Measurements from ENCODE around the gene HSPA8. TPM values are rescaled to one million over a fixed set of nuclear protein-coding genes. Genes with fewer than 3 reads are reported as not detected.
"Not testable (repeated sequence)": the region's sequence is repeated elsewhere in the genome, so short reads cannot be mapped to it uniquely, and the experiment has no call there.

Gene HSPA8
- total RNA-seq, 3 donors from 2014 or later (not counting 1 experiment from before 2014, with no cell fraction given) = 577 to 684 (median 633) TPM

- H3K27ac Mint-ChIP-seq = peak overlapping the region; percentile 91 to 92
- DNase-seq; intact Hi-C loops (cut with micrococcal nuclease); H3K36me3 ChIP-seq (ENCODE audit: control insufficient read depth, insufficient read depth, low read length); ATAC-seq; H3K9me3 Mint-ChIP-seq; H3K27me3 Mint-ChIP-seq (ENCODE audit: low read depth in 2 of 2); H3K27me3 ChIP-seq (ENCODE audit: control insufficient read depth, insufficient read depth, low read length); H3K4me3 Mint-ChIP-seq; H3K9me3 ChIP-seq (ENCODE audit: control insufficient read depth, insufficient read depth, low read length); H3K4me3 ChIP-seq (ENCODE audit: low read length); H3K27ac ChIP-seq (ENCODE audit: low read length); H3K36me3 Mint-ChIP-seq: not testable (repeated sequence)
- H3K4me1 Mint-ChIP-seq = peaks cover 14 to 19% of the 10 kb centered on the region in 2 donors
- H3K4me1 ChIP-seq (ENCODE audit: control insufficient read depth, insufficient read depth, low read length) = peaks cover 26% of the 10 kb centered on the region
- 97% methylated on average over 10 of the region's 10 CpGs for WGBS (ENCODE audit: insufficient coverage)
These were observed 27.0 kb upstream of the HSPA8 start for GRCh38 chr11:123088896-123089295.

GRCh38 chr11:123087657-123088056 is 25.7 kb upstream of the HSPA8 start:
- DNase-seq (peak in 1 of 2 donors; percentile 68), ATAC-seq (peak; percentile 90 to 97 (median 93))
- Mint-ChIP-seq H3K4me3 (peak overlapping the region; percentile 76), H3K27ac (peak overlapping the region; percentile 91 to 92), H3K4me1 (peaks cover 27 to 31% of the 10 kb centered on the region in 2 donors)
- H3K36me3 Mint-ChIP-seq; H3K36me3 ChIP-seq (ENCODE audit: control insufficient read depth, insufficient read depth, low read length); H3K27me3 Mint-ChIP-seq (ENCODE audit: low read depth in 2 of 2); H3K27me3 ChIP-seq (ENCODE audit: control insufficient read depth, insufficient read depth, low read length); H3K9me3 Mint-ChIP-seq; H3K4me3 ChIP-seq (ENCODE audit: low read length); H3K9me3 ChIP-seq (ENCODE audit: control insufficient read depth, insufficient read depth, low read length); intact Hi-C loops (cut with micrococcal nuclease): not testable (repeated sequence)
- Histone ChIP-seq H3K27ac (ENCODE audit: low read length) (peak overlapping the region; percentile 79), H3K4me1 (ENCODE audit: control insufficient read depth, insufficient read depth, low read length) (peaks cover 30% of the 10 kb centered on the region)
- 75% methylated on average over 2 of the region's 5 CpGs for WGBS (ENCODE audit: insufficient coverage)

GRCh38 chr11:123086305-123086704 is 24.4 kb upstream of the HSPA8 start:
- Mint-ChIP-seq H3K9me3 (no peaks in the 10 kb centered on the region), H3K4me3 (no peak overlapping the region), H3K27ac (peak overlapping the region; percentile 91 to 92), H3K36me3 (no peaks in the 10 kb centered on the region), H3K27me3 (ENCODE audit: low read depth in 2 of 2) (no peaks in the 10 kb centered on the region), H3K4me1 (peaks cover 27 to 31% of the 10 kb centered on the region in 2 donors)
- ATAC-seq (no peak), DNase-seq (peak in 1 of 2 donors; percentile 32)
- H3K9me3 ChIP-seq (ENCODE audit: control insufficient read depth, insufficient read depth, low read length) = peaks cover 2% of the 10 kb centered on the region
- H3K36me3 ChIP-seq (ENCODE audit: control insufficient read depth, insufficient read depth, low read length) = no peaks in the 10 kb centered on the region
- H3K27me3 ChIP-seq (ENCODE audit: control insufficient read depth, insufficient read depth, low read length) = no peaks in the 10 kb centered on the region
- TF ChIP-seq, protein P1, sequence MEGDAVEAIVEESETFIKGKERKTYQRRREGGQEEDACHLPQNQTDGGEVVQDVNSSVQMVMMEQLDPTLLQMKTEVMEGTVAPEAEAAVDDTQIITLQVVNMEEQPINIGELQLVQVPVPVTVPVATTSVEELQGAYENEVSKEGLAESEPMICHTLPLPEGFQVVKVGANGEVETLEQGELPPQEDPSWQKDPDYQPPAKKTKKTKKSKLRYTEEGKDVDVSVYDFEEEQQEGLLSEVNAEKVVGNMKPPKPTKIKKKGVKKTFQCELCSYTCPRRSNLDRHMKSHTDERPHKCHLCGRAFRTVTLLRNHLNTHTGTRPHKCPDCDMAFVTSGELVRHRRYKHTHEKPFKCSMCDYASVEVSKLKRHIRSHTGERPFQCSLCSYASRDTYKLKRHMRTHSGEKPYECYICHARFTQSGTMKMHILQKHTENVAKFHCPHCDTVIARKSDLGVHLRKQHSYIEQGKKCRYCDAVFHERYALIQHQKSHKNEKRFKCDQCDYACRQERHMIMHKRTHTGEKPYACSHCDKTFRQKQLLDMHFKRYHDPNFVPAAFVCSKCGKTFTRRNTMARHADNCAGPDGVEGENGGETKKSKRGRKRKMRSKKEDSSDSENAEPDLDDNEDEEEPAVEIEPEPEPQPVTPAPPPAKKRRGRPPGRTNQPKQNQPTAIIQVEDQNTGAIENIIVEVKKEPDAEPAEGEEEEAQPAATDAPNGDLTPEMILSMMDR (IDR thresholded peaks at IDR 0.05) = no peak
- no peak overlapping the region for H3K27ac ChIP-seq (ENCODE audit: low read length)
- WGBS (ENCODE audit: insufficient coverage) = 42% methylated on average over 1 of the region's 1 CpG
- intact Hi-C loops (cut with micrococcal nuclease) = no loop called here
- H3K4me1 ChIP-seq (ENCODE audit: control insufficient read depth, insufficient read depth, low read length) = peaks cover 30% of the 10 kb centered on the region
- no peak overlapping the region for H3K4me3 ChIP-seq (ENCODE audit: low read length)

- 96% methylated on average over 4 of the region's 5 CpGs for WGBS (ENCODE audit: insufficient coverage)
- H3K4me1 Mint-ChIP-seq = peaks cover 27 to 31% of the 10 kb centered on the region in 2 donors
- Histone ChIP-seq H3K4me3 (ENCODE audit: low read length) (no peak overlapping the region), H3K9me3 (ENCODE audit: control insufficient read depth, insufficient read depth, low read length) (peaks cover 2% of the 10 kb centered on the region), H3K36me3 (ENCODE audit: control insufficient read depth, insufficient read depth, low read length) (no peaks in the 10 kb centered on the region), H3K27ac (ENCODE audit: low read length) (no peak overlapping the region), H3K27me3 (ENCODE audit: control insufficient read depth, insufficient read depth, low read length) (no peaks in the 10 kb centered on the region), H3K4me1 (ENCODE audit: control insufficient read depth, insufficient read depth, low read length) (peaks cover 30% of the 10 kb centered on the region)
- TF ChIP-seq, protein P1 (IDR thresholded peaks at IDR 0.05) = no peak
- intact Hi-C loops (cut with micrococcal nuclease) = no loop called here
- no peaks in the 10 kb centered on the region for H3K27me3 Mint-ChIP-seq (ENCODE audit: low read depth in 2 of 2)
- H3K4me3 Mint-ChIP-seq = no peak overlapping the region
- H3K9me3 Mint-ChIP-seq = no peaks in the 10 kb centered on the region
- DNase-seq = no peak
- no peak overlapping the region for H3K27ac Mint-ChIP-seq
- no peak for ATAC-seq
- no peaks in the 10 kb centered on the region for H3K36me3 Mint-ChIP-seq
These were observed 23.6 kb upstream of the HSPA8 start for GRCh38 chr11:123085497-123085896.
